GM19351 (cell line): Measurements from ENCODE around the gene NGLY1.

ENCODE experiments used
- ATAC-seq: cut with Tn5 transposase; IDR thresholded peaks from one replicate; pipeline ENCODE4 v1.9.1; 2021; ENCODE audit warnings: mild to moderate bottlenecking, moderate library complexity; ENCODE audit not compliant: unreplicated experiment

Gene NGLY1

DNA sequence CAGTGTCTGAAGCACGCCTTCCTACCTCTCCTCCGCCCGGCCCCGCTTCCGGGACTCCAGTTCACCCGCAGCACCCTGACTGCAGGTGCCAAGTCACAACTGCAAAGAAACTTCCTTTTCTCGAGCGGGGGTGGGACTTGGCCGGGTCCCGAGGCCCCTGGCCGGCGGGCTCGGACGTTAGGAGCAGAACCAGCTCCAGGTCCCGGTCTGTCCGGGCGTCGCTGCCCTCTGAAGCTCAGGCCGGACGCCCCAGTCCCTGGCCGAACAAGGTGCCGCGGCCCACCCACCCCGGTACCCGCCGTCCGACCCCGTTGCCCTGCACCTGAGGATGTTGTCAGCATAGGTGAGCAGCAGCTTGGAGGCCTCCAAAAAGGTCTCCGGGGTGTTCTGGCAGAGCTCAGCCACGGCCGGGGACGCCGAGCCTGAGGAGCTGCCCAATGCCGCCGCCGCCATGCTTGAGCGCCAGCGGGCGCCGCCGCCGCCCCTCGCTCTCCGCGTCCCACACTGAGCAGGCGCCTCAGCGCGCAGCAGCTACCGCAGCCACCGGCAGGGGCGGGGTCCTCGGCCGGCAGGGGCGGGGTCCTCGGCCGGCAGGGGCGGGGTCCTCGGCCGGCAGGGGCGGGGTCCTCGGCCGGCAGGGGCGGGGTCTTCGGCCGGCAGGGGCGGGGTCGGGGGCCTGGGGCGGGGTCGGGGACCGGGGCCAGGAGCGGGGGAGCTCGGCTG, at the start of gene NGLY1:
NGLY1 (minus strand) TSS at position 506 of the 723 bp plus-strand sequence; CDS start at position 453, 53 bp downstream.
- peak; percentile 63 for ATAC-seq

DNA sequence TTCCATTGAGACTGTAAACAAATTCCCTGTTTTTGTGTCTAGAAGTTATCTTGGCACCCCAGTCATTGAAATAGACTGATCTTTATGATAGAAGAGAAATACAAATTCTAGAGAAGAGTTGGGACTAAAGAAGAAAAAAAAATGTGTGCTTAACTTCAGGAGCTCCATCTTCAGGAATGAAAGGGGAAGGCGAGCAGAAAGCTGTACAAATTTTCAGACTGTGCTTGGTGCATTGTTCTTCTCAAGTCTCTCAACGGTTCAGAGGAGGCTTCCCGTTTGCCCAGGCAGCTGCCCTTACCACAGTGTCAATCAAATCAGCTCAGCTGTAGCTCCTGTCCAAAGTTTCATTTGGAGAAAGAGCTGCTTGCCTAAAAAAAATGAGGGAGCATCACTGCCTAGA, 48.3 kb upstream of the NGLY1 start:
- ATAC-seq = no peak

DNA sequence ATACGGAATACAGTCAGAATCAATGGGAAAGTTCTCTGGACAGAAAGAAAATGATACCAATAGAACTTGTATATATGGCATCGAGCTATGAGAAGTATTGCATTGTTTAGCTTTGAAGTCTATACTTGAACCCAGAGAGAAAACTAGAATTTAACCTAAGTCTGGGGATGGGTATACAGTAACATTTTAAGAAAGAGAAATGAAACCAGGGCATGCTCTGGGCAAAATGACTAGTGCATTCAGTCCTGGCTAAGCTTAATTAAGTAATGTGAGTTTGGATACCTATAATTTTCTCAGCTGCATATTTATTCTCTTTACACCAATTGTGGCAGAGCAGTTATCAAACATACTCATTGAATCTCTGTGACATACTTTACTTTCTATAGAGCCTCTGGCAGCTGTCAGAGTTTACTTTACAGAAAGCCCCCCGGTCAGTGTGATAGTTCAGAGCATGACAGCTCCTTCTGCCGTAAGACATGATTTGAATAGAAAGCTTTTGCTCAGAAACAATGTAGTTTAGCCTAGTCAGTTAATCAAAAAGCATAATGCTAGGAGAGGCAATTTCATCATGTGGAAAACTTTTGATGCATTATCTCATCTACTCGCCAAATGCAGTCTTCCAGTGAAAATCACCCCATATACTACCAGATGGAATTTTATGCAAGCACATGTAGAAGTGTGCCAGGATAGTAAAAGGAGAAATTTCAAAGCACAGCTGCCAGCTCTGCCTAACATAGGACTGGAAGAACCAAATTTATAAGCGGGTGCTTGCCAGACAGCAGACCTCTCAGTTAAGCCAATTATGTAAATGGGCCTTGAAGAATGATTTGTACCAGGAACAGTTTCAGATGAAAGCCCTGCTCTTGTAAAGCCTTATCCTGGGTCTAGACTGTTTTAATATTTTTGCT, 47.4 kb upstream of the NGLY1 start:
- no peak for ATAC-seq

DNA sequence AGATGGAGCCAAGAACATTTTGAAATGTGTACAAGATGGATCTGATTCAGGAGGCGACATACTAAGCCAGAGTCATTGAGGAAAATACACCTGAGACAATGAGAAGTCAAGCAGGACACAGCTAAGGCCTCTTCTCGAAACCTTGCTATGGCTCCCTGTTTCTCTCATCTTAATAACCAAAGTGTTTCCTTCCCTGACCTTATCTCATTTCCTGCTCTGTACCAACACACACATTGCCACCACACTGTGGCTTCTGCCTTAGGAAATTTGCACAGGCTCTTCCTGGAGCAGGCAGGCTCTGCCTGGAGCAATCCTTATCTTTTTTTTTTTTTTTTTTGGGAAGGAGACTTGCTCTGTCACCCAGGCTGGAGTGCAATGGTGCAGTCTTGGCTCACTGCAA, 43.3 kb upstream of the NGLY1 start:
- ATAC-seq = no peak

- ATAC-seq = no peak
Measured at GRCh38 chr3:25823314-25823713, 40.1 kb upstream of the NGLY1 start.

GRCh38 chr3:25821746-25822573, 38.7 kb upstream of the NGLY1 start:
- no peak for ATAC-seq

- no peak for ATAC-seq
Measured at GRCh38 chr3:25820816-25821486, 37.7 kb upstream of the NGLY1 start.

GRCh38 chr3:25820366-25820765, 37.1 kb upstream of the NGLY1 start:
- ATAC-seq = peak; percentile 23

DNA sequence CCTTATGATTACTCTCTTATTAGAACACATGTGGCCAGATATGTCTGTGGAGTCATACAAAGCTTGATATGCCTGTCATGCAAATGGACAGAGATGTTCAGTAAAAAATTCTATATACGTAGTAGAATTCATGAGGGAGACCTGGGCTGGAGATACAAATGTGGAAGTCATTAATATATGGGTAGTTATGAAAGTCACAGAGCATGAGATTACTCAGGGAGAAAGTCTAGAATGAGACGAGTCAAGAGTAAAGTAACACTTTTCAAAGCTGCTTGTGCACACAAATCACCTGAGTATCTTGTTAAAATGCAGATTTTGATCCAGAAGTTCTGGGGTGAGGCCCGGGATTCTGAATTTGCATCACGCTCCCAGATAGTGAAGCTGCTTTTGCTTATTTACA, 35.1 kb upstream of the NGLY1 start:
- ATAC-seq = peak; percentile 50

- ATAC-seq = peak; percentile 16
Measured at GRCh38 chr3:25817638-25818037, 34.4 kb upstream of the NGLY1 start.

- peak; percentile 66 for ATAC-seq
Measured at GRCh38 chr3:25817107-25817506, 33.9 kb upstream of the NGLY1 start.

DNA sequence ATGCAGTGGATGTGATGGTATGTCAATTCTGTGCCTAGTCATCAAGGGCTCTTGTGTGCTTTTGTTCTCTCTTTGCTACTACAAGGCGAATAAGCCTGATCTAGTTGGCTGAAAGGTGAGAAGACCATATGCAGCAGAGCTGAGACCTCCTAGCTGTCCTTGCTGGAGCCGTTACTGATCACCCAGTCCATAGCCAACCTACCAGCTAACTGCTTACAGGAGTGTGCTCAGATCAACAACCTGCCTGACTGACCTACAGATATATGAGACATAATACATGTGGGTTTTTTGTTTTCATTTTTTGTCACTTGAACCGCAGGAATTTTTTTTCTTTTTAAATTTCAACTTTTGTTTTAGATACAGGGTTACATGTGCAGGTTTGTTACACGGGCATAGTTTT, 29.4 kb upstream of the NGLY1 start:
- no peak for ATAC-seq

GRCh38 chr3:25804676-25805075, 21.4 kb upstream of the NGLY1 start:
- no peak for ATAC-seq

- no peak for ATAC-seq
Measured at GRCh38 chr3:25803833-25804232, 20.6 kb upstream of the NGLY1 start.

GRCh38 chr3:25801786-25802185, 18.5 kb upstream of the NGLY1 start:
- no peak for ATAC-seq

DNA sequence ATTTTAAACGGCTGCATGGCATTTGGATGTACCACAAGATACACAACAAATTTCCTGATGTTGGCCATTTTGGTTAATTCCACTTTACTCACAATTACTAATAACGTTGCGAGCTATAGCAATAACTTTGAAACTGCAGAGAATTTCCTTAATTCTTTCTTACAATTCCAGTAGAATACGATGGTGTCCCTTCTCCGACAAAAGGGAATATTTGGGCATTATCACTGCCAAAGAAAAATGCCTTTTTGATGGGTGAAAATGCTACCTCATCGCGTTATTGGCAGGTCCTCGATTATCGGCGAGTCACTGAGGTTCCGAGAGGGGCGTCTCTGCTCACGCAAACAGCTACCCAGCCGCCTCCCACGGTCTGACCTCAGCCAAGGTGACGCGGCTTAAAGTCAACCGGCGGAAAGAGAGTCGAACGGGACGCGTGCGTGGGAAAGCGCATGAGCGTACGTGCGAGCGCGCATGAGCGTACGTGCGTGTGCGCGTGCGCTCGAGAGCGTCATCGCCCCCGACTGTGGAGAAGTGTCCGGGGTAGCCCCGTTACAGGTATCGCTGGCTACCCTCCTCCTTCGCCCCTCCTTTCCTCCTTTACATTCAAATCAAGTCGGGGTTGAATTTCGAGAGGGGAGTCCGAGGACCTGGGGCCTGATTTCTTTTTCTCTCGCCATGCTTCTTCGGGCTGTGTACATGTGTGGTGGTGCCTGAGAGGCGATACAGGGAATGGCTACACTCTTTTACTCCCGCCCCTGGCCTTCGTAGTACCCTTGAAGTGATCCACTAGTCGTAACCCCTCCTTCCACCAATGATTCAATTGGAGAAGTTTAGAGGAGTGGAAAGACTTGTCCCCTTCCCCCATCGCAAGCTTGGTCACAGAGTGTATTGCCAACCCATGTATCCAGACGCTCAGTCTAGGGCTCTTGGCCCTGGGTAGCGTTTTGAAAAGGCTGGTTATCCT, 6.6 kb upstream of the NGLY1 start, which contains the start of gene OXSM:
OXSM (plus strand) TSS at position 495 of the 961 bp plus-strand sequence. CDS start 931 bp downstream, outside the sequence.
- peak; percentile 89 for ATAC-seq

DNA sequence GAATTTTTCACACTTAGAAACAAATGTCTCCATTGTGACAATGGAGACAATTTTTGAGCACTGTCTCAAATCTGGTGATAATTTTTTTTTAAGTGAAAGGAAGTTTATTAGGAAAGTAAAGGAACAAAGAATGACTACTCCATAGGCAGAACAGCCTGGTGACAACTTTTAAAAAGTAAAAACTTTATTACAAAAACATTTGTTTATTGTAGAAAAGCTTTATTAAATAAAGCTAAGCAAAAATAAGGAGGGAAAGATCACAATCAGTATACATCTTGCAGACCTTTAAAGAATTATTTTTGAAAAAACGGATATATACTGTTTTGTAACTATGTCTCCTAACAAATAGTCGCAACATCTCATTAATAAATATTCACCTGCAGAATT, 6.0 kb upstream of the NGLY1 start:
- ATAC-seq = no peak

- ATAC-seq = no peak
Measured at GRCh38 chr3:25787689-25788088, 4.4 kb upstream of the NGLY1 start.

GRCh38 chr3:25785826-25786225, 2.6 kb upstream of the NGLY1 start:
- ATAC-seq = no peak
